GM19467 (cell line): ENCODE data around the gene SP100.

ENCODE experiments used
- ATAC-seq: cut with Tn5 transposase; IDR thresholded peaks from one replicate; pipeline ENCODE4 v1.9.1; 2021; ENCODE audit warnings: mild to moderate bottlenecking, moderate library complexity; ENCODE audit not compliant: unreplicated experiment

SP100 gene

DNA sequence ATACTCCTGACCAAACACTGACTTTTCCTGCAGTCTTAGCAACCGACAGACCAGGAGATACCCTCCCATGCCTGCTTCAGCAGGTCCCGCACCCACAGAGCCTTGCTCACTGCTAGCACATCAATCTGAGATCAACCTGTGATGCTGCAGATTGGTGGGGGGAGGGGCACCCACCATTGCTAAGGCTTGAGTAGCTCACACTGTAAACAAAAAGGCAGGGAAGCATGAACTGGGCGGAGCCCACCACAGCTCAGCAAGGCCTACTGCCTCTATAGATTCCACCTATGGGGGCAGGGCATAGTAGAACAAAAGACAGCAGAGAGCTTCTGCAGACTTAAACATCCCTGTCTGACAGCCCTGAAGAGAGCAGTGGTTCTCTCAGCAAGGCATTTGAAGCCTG, 109.7 kb downstream of the SP100 start:
- ATAC-seq, result no peak

DNA sequence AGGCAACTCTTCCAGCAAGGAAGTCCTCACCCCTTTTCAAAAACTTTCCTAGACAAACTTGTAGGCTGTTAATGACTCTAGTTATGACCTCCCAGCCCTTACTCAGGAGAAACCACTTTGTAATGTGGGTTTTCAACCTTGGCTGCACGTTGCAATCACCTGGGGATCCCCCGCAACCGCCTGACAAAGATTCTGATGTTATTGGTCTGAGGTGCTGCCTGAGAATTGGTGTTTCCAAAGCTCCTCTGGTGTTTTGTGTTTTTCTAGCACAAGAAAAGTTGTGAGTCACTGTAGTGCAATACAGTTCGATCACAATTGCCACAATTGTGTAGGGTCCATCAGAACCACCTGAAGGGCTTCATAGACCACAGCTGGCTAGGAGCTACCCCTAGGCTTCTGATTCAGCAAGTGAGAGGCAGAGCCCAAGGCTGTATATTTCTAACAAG, 121.6 kb downstream of the SP100 start:
- ATAC-seq, result no peak

DNA sequence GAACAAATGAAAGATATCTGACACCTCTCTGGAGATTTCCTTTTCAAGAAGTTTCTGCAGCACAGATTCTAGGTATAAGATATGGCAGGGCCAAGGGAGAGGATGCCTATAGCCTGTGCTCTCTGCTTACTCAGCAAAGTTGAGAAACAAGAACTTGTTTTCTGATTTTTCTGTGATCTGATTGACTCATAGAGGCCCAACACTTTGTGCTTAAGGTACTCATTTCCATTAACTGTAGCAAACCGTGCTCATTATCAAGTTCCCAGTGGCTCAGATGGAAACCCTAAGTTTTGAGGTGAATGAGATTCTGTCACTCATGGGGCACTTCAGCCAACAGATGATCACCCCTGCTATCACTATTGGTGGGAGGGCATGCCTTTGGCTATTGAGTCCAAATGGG, 124.3 kb downstream of the SP100 start:
- no peak for ATAC-seq

DNA sequence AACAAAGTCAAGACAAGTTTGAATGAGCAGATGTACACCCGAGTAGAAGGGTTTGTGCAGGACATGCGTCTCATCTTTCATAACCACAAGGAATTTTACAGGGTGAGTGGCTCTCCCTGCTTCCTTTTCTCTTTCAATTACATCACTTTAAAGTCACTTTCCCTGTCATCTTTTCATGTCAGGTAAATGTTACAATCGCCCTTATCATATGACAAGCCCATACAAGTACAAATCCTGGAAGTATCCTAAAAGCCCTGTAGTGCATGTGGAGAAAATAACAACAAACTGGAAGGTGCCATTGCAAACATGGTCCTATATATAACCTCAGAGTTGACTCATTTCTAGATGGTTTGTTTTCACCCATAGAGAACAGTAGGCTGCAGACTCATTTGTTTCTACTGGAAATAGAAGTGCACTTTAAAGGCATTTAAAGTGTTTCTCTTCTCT, 126.0 kb downstream of the SP100 start:
- ATAC-seq, result peak; percentile 50

DNA sequence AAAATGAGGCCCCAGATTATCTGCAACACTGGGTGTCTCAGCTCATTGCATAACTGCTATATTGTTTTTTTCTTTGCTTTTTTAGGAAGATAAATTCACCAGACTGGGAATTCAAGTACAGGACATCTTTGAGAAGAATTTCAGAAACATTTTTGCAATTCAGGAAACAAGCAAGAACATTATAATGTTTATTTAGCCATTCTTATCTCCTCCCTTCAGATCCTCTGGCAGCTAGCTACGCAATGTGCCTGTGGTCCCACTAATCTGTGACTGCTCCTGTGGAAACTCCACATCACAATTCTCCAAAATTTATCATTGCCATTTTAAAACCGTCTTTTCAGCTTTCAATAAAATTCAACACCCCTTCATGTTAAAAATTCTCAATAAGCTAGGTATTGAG, 126.8 kb downstream of the SP100 start:
- ATAC-seq, result no peak

DNA sequence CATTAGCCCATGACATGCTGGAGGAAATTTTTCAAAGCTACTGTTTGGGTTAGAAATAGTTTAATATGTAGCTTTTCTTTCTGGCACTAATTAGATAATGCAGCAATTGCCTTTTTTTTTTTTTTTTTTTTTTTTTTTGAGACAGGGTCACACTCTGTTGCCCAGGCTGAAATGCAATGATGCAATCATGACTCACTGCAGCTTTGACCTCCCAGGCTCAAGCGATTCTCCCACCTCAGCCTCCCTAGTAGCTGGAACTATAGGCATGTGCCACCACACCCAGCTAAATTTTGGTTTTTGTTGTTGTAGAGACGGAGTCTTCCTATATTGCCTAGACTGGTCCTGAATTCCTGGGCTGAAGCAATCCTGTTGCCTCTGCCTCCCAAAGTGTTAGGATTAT, 136.2 kb downstream of the SP100 start:
- no peak for ATAC-seq

DNA sequence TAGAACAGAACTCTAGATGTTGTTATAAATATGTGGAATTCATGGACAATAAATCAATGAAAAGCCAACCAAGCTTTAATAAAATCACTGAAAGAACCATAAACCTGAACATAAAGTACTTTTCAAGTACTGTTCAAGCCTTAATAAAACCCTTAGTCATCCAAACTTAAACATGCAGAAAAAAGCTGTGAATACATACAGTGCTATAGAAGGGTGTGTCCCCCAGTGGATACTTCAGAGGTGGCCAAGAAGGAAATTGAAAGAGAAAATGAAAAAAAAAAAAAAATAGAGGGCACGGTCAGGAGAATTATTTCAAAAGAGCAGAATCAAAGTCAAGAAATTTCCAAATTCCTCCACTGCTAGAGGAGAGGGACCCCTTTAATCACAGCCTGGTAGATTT, 141.1 kb downstream of the SP100 start:
- ATAC-seq, result no peak

DNA sequence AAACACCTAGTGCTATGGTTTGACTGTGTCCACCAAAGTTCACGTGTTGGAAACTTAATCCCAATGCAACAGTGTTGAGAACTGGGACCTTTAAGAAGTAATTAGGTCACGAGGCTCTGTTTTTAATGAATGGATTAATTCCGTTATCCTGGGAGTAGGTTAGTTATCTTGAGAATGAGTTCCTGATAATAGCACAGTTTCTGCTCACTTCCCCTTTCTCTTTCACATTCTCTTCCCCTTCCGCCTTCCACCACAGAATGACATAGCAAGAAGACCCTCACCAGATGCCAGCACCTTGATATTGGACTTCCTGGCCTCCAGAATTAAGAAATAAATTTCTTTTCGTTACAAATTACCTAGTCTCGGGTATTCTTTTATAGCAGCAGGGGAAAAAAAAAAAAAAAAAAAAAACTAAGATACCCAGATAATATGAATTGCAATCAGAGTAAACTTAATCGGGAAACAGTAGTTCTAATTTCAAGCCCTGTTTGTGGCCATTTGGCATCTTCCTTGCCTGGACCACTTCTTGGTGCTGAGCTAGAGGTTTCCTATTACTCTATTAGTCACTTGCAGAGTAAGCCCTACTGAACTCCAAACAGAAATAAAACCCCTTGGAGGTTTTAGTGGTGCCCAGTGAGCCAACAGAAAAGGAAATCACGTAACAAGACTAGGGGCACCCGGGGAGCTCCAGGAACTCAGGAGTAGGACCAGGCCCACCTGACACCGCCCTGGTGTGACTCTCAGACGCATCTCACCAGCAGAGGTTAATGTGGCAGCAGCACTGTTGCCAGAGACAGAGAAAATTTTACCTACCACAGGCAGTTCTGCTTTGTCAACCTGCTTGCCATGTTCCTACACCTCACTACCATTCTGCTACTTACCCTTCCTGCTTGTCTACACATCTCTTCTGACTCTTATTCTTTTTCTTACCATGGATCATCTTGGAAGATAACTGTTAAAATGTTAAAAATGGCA, 149.1 kb downstream of the SP100 start:
- ATAC-seq, result no peak

DNA sequence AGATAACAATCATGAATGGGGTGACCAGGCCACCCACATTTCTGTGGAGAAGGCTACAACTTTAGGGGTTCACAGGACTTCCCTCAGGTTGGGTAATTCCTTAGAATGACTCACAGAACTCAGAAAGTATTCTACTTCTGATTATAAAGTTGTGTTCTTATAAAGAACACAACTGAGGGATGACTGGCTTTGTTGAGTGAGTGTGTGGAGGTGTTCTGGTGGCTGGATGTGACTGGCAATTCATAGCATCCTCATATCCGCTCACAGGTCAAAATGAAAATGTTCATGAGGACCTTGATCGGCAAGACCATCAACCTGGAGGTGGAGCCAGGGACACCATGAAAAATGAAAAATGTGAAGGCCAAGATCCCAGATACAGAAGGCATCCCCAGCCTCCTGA, 153.3 kb downstream of the SP100 start:
- ATAC-seq, result no peak

DNA sequence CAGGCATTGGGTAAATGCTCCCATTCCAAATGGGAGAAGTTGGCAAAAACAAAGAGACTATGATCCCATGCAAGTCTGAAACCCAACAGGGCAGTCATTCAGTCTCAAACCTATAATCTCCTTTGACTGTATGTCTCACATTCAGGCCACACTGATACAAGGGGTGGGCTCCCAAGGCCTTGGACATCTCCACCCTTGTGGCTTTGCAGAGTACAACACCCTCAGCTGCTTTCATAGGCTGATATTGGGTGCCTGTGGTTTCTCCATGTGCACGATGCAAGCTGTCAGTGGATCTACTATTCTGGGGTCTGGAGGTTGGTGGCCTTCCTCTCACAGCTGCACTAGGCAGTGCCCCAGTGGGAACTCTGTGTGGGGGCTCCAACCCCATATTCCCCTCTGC, 155.0 kb downstream of the SP100 start:
- no peak for ATAC-seq

DNA sequence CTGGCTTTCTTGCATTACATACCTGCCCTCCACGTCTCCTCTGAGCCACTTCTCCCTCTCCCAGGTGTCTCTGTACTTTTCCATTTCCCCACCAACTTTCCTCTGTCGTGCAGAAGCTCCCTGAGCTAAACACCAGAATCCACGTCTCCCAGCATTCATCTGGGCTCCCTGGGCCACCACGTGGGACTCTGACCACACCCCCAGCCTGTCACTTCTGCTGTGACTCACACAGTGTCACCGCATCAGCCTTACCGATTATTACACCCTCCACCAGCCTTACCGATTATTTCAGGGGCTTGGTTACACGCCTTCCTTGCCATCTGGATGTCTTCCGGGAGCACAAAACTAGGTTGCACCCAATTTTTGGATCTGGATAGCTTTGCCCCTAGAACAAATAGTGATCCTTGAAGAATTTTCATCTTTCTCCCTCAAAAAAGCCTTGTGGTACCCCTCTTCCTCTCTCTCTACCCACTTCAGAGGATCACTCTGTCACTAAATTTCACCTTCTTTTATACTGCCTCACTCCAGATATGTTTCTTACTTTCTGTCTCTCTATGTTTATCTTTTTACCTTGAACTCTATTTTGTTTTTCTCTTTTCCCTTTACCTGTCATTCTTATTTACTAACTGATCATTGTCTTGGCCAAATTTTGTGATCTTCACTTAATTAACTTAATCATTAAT, 159.8 kb downstream of the SP100 start:
- ATAC-seq, result no peak

DNA sequence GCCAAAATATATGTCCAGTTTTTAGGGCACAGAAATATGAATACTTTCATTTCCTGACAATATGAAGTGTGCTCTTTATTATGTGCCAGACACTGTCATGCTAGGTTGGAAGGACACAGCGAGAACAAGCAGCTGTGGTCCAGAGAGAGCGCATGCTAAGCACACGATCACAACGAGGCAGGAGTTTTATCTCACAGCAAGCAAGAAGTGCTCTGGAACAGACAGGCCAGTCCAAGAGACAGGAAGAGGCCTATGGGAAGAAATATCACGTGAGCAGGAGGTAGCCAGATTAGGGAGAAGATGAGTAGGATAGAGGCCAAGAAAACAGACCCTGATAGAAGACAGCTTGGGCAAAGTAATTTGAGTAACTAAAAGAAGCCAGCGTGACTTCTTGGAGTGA, 161.1 kb downstream of the SP100 start:
- no peak for ATAC-seq

DNA sequence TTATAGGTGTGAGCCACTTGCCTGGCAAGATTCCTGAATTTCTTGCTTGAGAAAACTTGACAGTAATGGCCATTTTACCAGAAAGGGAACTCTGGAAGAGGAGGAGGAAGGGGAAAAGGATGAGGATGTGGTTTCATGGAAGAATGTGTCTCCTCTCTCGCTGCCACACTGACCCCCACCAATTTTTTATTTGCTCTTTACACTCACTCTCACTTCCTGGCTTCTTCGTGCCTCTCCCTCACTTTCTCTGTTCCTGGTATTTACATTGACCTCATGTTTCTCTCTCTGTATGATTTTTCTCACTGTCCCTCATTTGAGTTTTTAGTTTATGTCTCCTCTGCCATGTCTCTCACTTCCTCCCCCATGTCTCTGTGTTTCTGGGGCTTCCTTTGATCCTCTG, 162.1 kb downstream of the SP100 start:
- no peak for ATAC-seq

DNA sequence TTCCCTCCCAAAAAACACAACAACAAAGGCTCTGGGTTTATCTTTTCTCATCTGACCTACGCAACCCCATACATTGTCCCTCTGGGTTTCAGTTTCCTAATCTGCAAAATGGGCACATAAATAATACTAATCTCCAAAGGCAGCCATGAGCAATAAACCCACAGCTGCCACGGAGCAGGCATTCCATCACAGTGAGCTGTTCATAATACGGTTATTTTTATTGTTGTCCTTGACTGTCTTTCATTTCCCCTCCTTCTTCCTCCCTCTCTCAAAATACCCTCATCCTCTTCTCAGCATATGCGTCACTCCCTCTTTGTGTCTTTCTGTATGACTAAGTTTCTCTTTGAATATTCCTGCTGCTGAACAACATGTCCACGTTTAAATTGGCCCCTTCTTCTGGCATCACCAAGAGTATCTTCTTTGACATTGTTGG, 166.9 kb downstream of the SP100 start:
- ATAC-seq, result no peak

DNA sequence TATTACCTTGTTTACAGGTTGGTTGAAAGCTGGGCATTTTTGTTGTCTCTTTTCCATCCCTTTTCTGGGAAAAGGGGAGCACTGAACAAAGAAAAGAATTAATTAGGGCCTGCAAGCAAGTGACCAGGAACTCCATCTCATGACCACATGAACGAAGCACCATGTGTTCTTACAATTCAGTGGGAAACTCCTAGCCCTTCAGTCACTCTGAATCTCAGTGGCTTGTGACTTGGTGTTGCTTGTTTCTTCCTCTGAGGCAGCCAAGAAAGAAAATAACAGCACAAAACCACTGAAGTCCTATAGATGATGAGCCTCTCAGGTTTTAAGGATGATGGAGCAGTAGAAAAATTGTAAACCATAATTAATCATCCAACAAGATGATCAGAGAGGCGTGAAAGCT, 167.6 kb downstream of the SP100 start:
- ATAC-seq, result no peak

DNA sequence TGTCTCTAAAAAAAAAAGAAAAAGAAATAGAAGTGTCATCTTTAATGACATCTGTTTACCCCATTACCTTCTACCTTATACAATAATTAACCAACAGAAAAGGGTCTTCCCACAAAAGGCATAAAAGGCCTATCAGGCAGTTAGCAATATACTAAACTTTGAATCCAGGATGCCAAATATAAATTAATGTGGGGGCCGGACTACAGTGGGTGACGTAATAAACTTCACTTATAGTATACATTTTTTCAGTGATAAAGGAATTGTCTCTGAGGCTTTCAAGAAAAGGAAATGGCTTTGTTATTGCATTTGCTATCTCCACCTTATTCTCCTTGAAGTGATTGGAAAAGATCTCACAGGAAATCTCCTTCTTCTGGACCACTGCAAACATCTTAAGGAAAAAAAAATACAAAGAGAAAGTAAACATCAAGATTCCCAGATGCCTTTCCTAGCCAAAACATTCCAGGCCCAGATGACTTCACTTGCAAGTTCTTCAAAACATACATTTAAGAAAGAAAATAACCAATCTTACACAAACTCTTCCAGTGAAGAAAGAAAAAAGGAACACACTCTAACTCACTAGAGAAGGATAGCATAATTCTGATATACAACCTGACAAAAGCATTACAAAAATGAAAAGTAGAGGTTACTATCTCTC, 170.5 kb downstream of the SP100 start:
- no peak for ATAC-seq

DNA sequence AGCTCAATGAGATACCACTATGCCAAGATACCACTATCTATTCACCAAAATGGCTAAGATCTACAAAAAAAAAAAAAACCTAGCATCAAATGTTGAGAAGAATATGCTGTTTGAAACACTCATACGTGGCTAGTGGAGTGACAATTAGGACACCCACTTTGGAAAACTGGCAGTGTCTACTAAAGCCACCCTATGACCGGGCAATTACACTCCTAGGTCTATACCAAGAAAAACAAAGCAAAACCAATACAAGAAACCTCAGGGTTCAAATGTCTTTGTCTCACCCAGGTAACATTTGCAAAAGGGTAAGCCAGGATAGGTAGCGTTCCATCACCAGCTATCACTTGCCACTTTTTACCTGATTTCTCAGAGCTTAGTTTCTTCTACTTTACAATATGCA, 173.0 kb downstream of the SP100 start:
- ATAC-seq, result no peak

DNA sequence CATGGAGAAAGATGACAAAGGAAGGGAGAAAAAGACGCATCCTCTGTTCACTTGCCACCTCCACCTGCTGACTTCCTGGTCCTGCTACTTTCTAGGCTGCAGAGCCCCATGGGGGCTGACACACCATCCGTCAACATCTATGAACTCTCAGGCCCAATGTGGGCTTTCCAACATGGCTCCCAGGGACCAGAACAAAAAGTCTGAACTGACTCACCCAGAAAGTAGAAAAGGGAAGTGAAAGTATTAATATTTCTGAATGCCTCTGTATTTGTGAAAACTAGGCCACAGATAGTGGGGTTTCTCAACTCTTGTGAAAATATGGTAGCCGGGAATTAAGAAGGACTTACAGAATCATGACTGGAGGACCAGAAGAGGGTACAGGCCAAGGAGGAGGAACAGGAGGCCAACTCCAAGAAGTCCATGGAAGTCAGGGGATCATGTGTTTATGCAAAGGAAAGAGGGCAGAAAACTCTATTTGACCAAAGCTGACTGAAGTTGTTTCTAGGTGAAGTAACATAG, 173.6 kb downstream of the SP100 start:
- peak; percentile 97 for ATAC-seq

DNA sequence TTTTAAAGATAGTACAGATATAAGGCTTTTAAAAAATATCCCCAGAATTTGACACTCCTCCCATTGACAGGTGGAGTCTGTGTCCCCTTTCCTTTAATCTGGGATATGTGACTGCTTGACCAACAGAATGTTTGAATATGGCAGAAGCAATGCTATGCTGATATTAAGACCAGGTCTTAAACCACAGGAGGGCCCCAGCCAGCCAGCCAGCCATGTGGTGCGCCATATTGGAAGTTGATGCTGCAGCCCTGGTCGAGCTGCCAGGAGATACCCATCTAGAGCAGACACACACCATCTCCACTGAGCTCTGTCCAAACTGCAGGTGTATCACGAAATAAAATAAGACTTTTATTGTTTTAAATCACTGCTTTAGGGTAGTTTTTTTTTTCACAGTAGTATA, 174.3 kb downstream of the SP100 start:
- no peak for ATAC-seq

DNA sequence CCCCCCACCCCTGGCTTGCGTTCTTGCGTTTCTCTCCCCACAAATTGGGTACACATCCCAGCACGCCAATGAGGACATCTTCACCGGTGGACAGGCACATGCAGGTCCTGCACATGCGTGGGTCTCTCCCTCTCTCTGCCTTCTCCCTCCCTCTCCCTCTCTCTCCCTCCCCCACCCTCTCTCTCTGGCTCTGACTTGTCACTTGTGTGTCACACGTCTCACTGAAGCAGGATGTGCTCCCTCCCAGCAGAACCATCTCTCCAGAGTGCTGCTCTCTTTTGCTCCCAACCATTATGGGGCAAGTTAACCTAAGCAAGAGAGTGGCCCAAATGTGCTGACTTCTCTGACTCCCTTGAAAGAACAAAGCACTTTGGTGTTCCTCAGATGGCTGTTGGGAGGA, 175.8 kb downstream of the SP100 start:
- ATAC-seq, result no peak

DNA sequence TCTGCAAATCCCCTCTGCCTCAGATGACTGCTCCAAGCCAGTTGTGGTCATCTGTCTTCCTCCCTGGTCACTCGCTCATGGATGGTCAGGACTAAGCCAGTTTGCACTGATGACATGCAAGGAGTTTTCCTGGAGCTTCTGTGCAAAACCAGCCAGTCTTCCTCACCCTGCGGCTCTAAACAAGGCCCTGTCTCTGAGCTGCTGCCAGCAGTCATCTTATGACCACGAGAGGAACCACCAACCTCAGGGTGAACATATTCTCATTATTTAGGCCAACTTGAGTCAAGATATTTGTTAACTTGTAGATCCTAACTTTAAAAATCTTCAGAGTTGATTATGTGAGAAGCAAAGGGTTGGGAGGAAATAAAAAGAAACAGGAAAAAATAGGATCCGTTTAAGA, 176.8 kb downstream of the SP100 start:
- ATAC-seq, result no peak
